Vagina (tissue), 2 donors: ENCODE results near the gene STK39. TPM values are rescaled to one million over a fixed set of nuclear protein-coding genes. Genes with fewer than 3 reads are reported as not detected.

ENCODE experiments used
- DNase-seq, 2 donors: peaks; one replicate each; pipeline ENCODE4 v3.0.0-alpha.2; 2017; ENCODE audit errors: extremely low spot score in 2 of 2
- H3K27ac ChIP-seq: fragments of 200-600 bp; sonication (generic); one replicate; pipeline ENCODE4 v1.5.1; 2019
- H3K27me3 ChIP-seq: fragments of 200-600 bp; sonication (generic); one replicate; pipeline ENCODE4 v1.5.1; 2019
- H3K36me3 ChIP-seq, 2 donors: fragments of 200-600 bp; sonication (generic); one replicate each; pipeline ENCODE4 v1.5.1; 2017 to 2019
- H3K4me1 ChIP-seq: fragments of 200-600 bp; sonication (generic); one replicate; pipeline ENCODE4 v1.5.1; 2019
- H3K4me3 ChIP-seq, 2 donors: fragments of 200-600 bp; sonication (generic); 1 replicate in 1 of 2; 2 replicates in 1 of 2; pipeline ENCODE4 v1.5.1; 2016 to 2019
- H3K9me3 ChIP-seq: fragments of 200-600 bp; sonication (generic); one replicate; pipeline ENCODE4 v1.5.1; 2019
- CTCF ChIP-seq, 3 experiments: fragments of 450-650 bp in 2 of 3; fragments of 200-600 bp in 1 of 3; sonication (generic) in 1 of 3; IDR thresholded peaks; one replicate each; pipeline ENCODE4 v1.5.1; 2017 to 2019; ENCODE audit warnings: antibody characterized with exemption in 3 of 3, mild to moderate bottlenecking in 2 of 3, moderate library complexity in 2 of 3
- POLR2A ChIP-seq, 2 donors: fragments of 450-650 bp; IDR thresholded peaks; one replicate each; pipeline ENCODE4 v1.6.1; 2017; ENCODE audit warnings: antibody characterized with exemption in 2 of 2, mild to moderate bottlenecking in 2 of 2, moderate library complexity in 2 of 2
- POLR2AphosphoS5 ChIP-seq, 2 donors: sonication (generic); formaldehyde crosslinking; IDR thresholded peaks; one replicate each; pipeline ENCODE4 v1.9.0; 2017; ENCODE audit warnings: antibody characterized with exemption in 2 of 2, mild to moderate bottlenecking in 2 of 2, low read depth in 1 of 2; ENCODE audit not compliant: insufficient read depth in 1 of 2
- intact Hi-C: fragments of 100-400 bp; cut with DNase I; formaldehyde crosslinking; loops from one replicate; pipeline ENCODE4 v1.15.1; 2023
- total RNA-seq: library from RNA; depleted of rRNA; stranded (reverse); fragments of >200 nt; gene quantifications from one replicate; pipeline ENCODE4 v1.2.3, GENCODE V29; 2016

The STK39 gene
- total RNA-seq, 1 donor from 2014 or later = 15.5 TPM

- TF ChIP-seq POLR2AphosphoS5 (IDR thresholded peaks at IDR 0.05; ENCODE audit: insufficient read depth in 1 of 2, low read depth in 1 of 2) (peak in 1 of 2 donors; percentile 11), POLR2A (IDR thresholded peaks at IDR 0.05) (no peak)
- peaks cover 3% of the 10 kb centered on the region for H3K9me3 ChIP-seq
- H3K27ac ChIP-seq = no peak overlapping the region
- no peaks in the 10 kb centered on the region for H3K4me1 ChIP-seq
- no peak overlapping the region for H3K4me3 ChIP-seq
- intact Hi-C loops = no loop called here
- DNase-seq = no peak
- no peaks in the 10 kb centered on the region for H3K27me3 ChIP-seq
- no peaks in the 10 kb centered on the region for H3K36me3 ChIP-seq
Observed at GRCh38 chr2:168256448-168256847, 9.1 kb upstream of the STK39 start.

- H3K27ac ChIP-seq = no peak overlapping the region
- H3K9me3 ChIP-seq = peaks cover 3% of the 10 kb centered on the region
- H3K27me3 ChIP-seq = no peaks in the 10 kb centered on the region
- no peaks in the 10 kb centered on the region for H3K4me1 ChIP-seq
- DNase-seq = no peak
- intact Hi-C loops = no loop called here
- TF ChIP-seq CTCF (IDR thresholded peaks at IDR 0.05) (no peak), POLR2A (IDR thresholded peaks at IDR 0.05) (no peak)
- no peak overlapping the region for H3K4me3 ChIP-seq
- H3K36me3 ChIP-seq = no peaks in the 10 kb centered on the region
Observed at GRCh38 chr2:168255866-168256265, 8.5 kb upstream of the STK39 start.

GRCh38 chr2:168255103-168255502 lies 7.7 kb upstream of the STK39 start:
- H3K27me3 ChIP-seq = no peaks in the 10 kb centered on the region
- intact Hi-C loops = no loop called here
- no peak for TF ChIP-seq POLR2A (IDR thresholded peaks at IDR 0.05)
- no peak for TF ChIP-seq CTCF (IDR thresholded peaks at IDR 0.05)
- TF ChIP-seq POLR2AphosphoS5 (IDR thresholded peaks at IDR 0.05; ENCODE audit: insufficient read depth in 1 of 2, low read depth in 1 of 2) = no peak
- H3K4me1 ChIP-seq = no peaks in the 10 kb centered on the region
- H3K27ac ChIP-seq = no peak overlapping the region
- DNase-seq = no peak
- H3K4me3 ChIP-seq = no peak overlapping the region
- no peaks in the 10 kb centered on the region for H3K36me3 ChIP-seq
- H3K9me3 ChIP-seq = peaks cover 3% of the 10 kb centered on the region

DNA sequence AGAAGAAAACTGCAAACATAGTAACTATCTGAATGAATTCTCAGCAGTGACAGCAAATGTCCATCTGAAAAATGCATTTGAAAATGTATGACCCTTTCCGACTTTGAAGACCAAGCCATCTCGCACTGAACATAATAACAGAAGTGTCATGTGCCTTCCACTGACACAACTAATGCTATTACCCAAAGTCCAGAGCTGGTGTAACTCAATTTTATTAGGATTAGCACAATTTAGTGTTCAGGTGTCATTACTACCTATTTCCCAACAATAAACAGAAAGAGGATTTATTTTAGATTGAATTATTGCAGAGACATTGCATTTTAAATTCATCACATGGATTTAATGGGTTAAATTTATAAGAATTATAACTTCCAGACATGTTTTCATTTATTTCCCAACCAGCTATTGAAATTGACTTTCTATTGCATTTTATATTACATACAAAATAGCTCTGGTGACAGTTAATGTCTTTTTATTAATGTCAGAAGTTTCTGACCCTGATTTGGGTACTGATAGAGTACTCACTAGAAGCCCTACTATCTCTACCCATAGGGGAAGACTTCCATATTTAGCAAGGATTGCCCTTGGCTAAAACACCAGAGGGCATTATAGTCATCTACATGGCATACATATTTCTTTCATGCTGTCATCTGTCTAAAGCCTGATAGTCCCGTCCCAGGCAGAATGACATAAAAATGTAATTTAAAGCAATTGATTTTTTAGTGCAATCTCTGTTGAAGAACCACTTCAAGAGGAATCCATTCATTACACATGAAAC lies 7.0 kb upstream of the STK39 start:
- TF ChIP-seq CTCF (IDR thresholded peaks at IDR 0.05) = no peak
- no peak for TF ChIP-seq POLR2A (IDR thresholded peaks at IDR 0.05)
- TF ChIP-seq POLR2AphosphoS5 (IDR thresholded peaks at IDR 0.05; ENCODE audit: insufficient read depth in 1 of 2, low read depth in 1 of 2) = no peak
- Histone ChIP-seq H3K27ac (no peak overlapping the region), H3K4me1 (no peaks in the 10 kb centered on the region), H3K27me3 (no peaks in the 10 kb centered on the region), H3K36me3 (no peaks in the 10 kb centered on the region), H3K4me3 (no peak overlapping the region), H3K9me3 (no peaks in the 10 kb centered on the region)
- intact Hi-C loops = no loop called here
- DNase-seq = no peak

- peaks cover under 1% of the 10 kb centered on the region for H3K4me1 ChIP-seq
- no peak overlapping the region for H3K4me3 ChIP-seq
- H3K27me3 ChIP-seq = no peaks in the 10 kb centered on the region
- no peak for DNase-seq
- H3K27ac ChIP-seq = no peak overlapping the region
- no peak for TF ChIP-seq POLR2A (IDR thresholded peaks at IDR 0.05)
- no peak for TF ChIP-seq CTCF (IDR thresholded peaks at IDR 0.05)
- TF ChIP-seq POLR2AphosphoS5 (IDR thresholded peaks at IDR 0.05; ENCODE audit: insufficient read depth in 1 of 2, low read depth in 1 of 2) = no peak
- no peaks in the 10 kb centered on the region for H3K9me3 ChIP-seq
- no peaks in the 10 kb centered on the region for H3K36me3 ChIP-seq
- intact Hi-C loops = no loop called here
Observed at GRCh38 chr2:168253379-168253778, 6.0 kb upstream of the STK39 start.
